ENCODE results near the gene SMIM35. TPM values are rescaled to one million over a fixed set of nuclear protein-coding genes. Genes with fewer than 3 reads are reported as not detected.

The SMIM35 gene
- total RNA-seq, 4 donors from 2014 or later = not detected

DNA sequence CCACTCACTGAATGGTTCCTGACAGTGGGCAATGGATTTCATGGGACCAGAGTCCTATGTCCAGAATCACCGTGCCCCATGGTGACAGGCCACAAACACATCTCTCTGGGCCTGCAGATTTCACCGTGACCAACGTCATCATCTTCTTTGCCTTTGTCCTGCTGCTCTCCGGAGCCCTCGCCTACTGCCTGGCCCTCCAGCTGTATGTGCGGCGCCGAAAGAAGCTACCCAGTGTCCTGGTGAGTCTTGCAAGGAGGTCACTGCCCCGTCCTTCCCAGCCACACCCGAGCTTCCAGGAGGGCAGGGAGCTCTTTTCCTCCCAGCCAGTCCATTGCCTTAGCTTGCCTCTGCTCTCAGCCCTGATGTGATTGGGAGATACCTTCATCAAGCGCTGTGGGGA is 91.3 kb downstream of the SMIM35 start:
- in situ Hi-C loops (cut with MboI; ENCODE audit: low sequenced_read_pairs in 4 of 4) = no loop called here

DNA sequence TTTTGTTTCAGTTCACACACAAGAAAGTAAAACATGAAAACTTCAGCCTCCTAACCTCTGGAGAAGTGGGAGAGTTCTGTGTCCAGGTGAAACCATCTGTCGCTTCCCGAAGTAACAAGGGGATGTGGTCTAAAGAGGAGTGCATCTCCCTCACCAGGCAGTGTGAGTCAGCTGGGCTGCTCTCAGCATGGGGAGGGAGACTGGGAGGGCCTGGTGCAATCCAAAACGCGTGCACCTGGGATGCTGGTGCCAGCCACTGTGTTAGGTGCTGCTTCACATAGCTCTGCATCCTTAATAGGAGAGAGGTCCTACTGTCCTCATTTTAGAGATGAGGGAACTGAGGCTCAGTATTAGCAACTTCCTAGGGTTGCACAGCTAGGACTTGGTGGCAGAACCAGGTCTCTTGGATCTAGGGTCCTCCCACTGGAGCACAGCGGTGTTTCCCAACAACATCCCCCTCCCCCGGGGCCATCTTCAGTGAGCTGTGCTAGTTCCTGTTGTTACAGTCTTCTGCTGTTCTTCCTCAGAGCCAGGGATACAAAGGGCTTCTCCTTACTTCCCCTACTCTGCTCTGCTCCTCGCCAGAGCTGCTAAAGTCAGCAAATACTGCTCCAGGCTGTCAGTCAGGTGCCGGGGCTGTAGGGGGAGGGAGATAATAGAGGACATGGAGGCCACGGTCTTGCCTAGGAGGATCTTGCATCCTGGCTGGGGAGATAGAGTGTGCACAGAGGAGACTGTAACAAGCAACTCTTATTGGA is 92.6 kb downstream of the SMIM35 start:
- TF ChIP-seq POLR2A (IDR thresholded peaks at IDR 0.05) = no peak
- TF ChIP-seq CTCF (IDR thresholded peaks at IDR 0.05 in 4 of 5, conservative IDR thresholded peaks at IDR 0.05 in 1 of 5) = no peak
- peak in 1 of 2 donors; percentile 33 for ATAC-seq
- Histone ChIP-seq H3K27me3 (no peaks in the 10 kb centered on the region), H3K36me3 (no peaks in the 10 kb centered on the region), H3K9me3 (no peaks in the 10 kb centered on the region), H3K4me1 (no peaks in the 10 kb centered on the region), H3K27ac (no peak overlapping the region), H3K4me3 (no peak overlapping the region)
- in situ Hi-C loops (cut with MboI; ENCODE audit: low sequenced_read_pairs in 4 of 4) (no loop called here), intact Hi-C loops (cut with DNase I; ENCODE audit: low total_unique reads) (no loop called here)
- DNase-seq = peak in 1 of 2 donors; percentile 38

More for the DNA sequence above, 91.3 kb downstream of the SMIM35 start:
- no peak overlapping the region for H3K27ac ChIP-seq
- no peak for ATAC-seq
- intact Hi-C loops (cut with DNase I; ENCODE audit: low total_unique reads) = no loop called here
- H3K4me3 ChIP-seq = no peak overlapping the region
- H3K27me3 ChIP-seq = no peaks in the 10 kb centered on the region
- no peaks in the 10 kb centered on the region for H3K36me3 ChIP-seq
- no peak for TF ChIP-seq CTCF (IDR thresholded peaks at IDR 0.05 in 4 of 5, conservative IDR thresholded peaks at IDR 0.05 in 1 of 5)
- TF ChIP-seq POLR2A (IDR thresholded peaks at IDR 0.05) = no peak
- H3K9me3 ChIP-seq = no peaks in the 10 kb centered on the region
- no peaks in the 10 kb centered on the region for H3K4me1 ChIP-seq
- DNase-seq = no peak

- Histone ChIP-seq H3K36me3 (no peaks in the 10 kb centered on the region), H3K27ac (no peak overlapping the region), H3K4me3 (no peak overlapping the region), H3K27me3 (peaks cover 5 to 9% (median 8%) of the 10 kb centered on the region in 3 donors), H3K9me3 (no peaks in the 10 kb centered on the region), H3K4me1 (no peaks in the 10 kb centered on the region)
- no peak for TF ChIP-seq CTCF (IDR thresholded peaks at IDR 0.05 in 4 of 5, conservative IDR thresholded peaks at IDR 0.05 in 1 of 5)
- TF ChIP-seq POLR2A (IDR thresholded peaks at IDR 0.05) = no peak
- in situ Hi-C loops (cut with MboI; ENCODE audit: low sequenced_read_pairs in 4 of 4) = no loop called here
- ATAC-seq (no peak), DNase-seq (no peak)
- intact Hi-C loops (cut with DNase I; ENCODE audit: low total_unique reads) = no loop called here
Observed at GRCh38 chr11:117992620-117993019, 94.1 kb downstream of the SMIM35 start.

- in situ Hi-C loops (cut with MboI; ENCODE audit: low sequenced_read_pairs in 4 of 4) = no loop called here
- Histone ChIP-seq H3K4me3 (no peak overlapping the region), H3K36me3 (no peaks in the 10 kb centered on the region), H3K9me3 (no peaks in the 10 kb centered on the region), H3K4me1 (no peaks in the 10 kb centered on the region), H3K27me3 (peaks cover 5 to 14% (median 10%) of the 10 kb centered on the region in 3 donors), H3K27ac (no peak overlapping the region)
- TF ChIP-seq POLR2A (IDR thresholded peaks at IDR 0.05) = no peak
- ATAC-seq (no peak), DNase-seq (no peak)
- intact Hi-C loops (cut with DNase I; ENCODE audit: low total_unique reads) = no loop called here
Observed at GRCh38 chr11:117992136-117992535, 94.6 kb downstream of the SMIM35 start.

DNA sequence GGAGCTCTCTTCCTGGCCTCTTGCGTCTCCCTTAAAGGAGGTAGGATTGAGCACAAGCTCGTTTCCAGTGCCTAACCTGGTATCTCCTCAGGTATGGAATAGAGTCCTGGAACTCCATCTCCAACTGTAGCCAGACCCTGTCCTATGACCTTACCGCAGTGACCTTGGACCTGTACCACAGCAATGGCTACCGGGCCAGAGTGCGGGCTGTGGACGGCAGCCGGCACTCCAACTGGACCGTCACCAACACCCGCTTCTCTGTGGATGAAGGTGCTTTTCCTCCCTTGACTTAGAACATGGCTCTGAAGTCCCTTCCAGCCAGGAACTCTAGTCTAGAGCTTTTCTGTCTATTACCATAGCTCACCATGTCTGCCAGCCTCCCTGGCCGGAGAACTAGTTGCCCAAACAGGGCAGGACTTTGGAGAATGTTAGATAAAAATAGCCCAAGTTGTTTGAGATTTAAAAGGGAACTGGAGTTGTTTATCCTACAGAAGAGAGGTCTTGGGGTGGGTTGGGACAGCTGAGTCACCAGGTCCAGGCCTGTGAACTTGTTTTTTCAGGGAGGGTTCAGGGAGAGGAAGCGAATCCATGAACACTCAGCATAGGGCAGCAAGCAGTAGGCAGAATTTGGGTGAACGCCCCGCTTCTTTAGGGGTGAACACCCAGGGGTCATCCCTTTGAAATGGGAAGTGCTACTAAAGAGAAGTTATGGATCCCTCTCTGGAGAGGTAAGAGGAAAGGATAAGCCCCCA is 97.2 kb downstream of the SMIM35 start:
- Histone ChIP-seq H3K4me3 (peak overlapping the region in 1 of 4 donors; percentile 47), H3K27me3 (peaks cover 8 to 22% (median 19%) of the 10 kb centered on the region in 3 donors), H3K9me3 (no peaks in the 10 kb centered on the region), H3K27ac (peak overlapping the region in 1 of 4 donors; percentile 22), H3K4me1 (peaks cover 0 to 4% of the 10 kb centered on the region in 2 donors), H3K36me3 (no peaks in the 10 kb centered on the region)
- in situ Hi-C loops (cut with MboI; ENCODE audit: low sequenced_read_pairs in 4 of 4) (no loop called here), intact Hi-C loops (cut with DNase I; ENCODE audit: low total_unique reads) (no loop called here)
- DNase-seq (peak in 1 of 2 donors; percentile 37), ATAC-seq (peak; percentile 19 to 31)
- TF ChIP-seq CTCF (IDR thresholded peaks at IDR 0.05 in 4 of 5, conservative IDR thresholded peaks at IDR 0.05 in 1 of 5) (no peak), POLR2A (IDR thresholded peaks at IDR 0.05) (no peak)

Data from gastrocnemius medialis (tissue), 4 donors.